OCI-LY7 (cell line): ENCODE measurements around the gene PILRA. TPM values are rescaled to one million over a fixed set of nuclear protein-coding genes. Genes with fewer than 3 reads are reported as not detected.

Source experiments
- BruUV-seq: library from RNA; stranded (reverse); fragments of 400-500 nt; replicated peaks from 2 replicates; lab custom pipeline; 2021; lab: Mats Ljungman, UMichigan
- CTCF ChIA-PET: fragments of 300-600 bp; sonication (Branson Sonifier 250); formaldehyde crosslinking; loops from one replicate; lab custom pipeline; 2022; ENCODE audit warnings: antibody characterized with exemption; ENCODE audit not compliant: unreplicated experiment; lab: Charles Lee
- POLR2A ChIA-PET: fragments of 300-600 bp; sonication (Branson Sonifier 250); formaldehyde crosslinking; loops from one replicate; lab custom pipeline; 2022; ENCODE audit warnings: antibody characterized with exemption; lab: Charles Lee
- DNase-seq: peaks from one replicate; pipeline ENCODE4 v3.0.0-alpha.2; 2015; ENCODE audit warnings: low spot score
- H2AFZ ChIP-seq: fragments of 200-600 bp; sonication (generic), shearing (Covaris generic); 2 replicates; pipeline ENCODE4 v1.6.1; 2014; ENCODE audit warnings: mild to moderate bottlenecking, antibody characterized with exemption, low read length, moderate library complexity
- H3K27ac ChIP-seq: fragments of 200-600 bp; sonication (generic); 2 replicates; pipeline ENCODE4 v1.5.1; 2014; ENCODE audit warnings: mixed run types, low read depth, mild to moderate bottlenecking, moderate library complexity, low read length, inconsistent platforms; ENCODE audit not compliant: poor library complexity, severe bottlenecking
- H3K36me3 ChIP-seq: fragments of 200-600 bp; sonication (generic); 2 replicates; pipeline ENCODE4 v1.6.1; 2014; ENCODE audit warnings: mild to moderate bottlenecking, antibody characterized with exemption, low read length, moderate library complexity, mixed read lengths; ENCODE audit not compliant: insufficient read depth
- H3K4me1 ChIP-seq: fragments of 200-600 bp; sonication (generic); 2 replicates; pipeline ENCODE4 v1.5.1; 2014; ENCODE audit warnings: mild to moderate bottlenecking, low read length; ENCODE audit not compliant: insufficient read depth, poor library complexity, severe bottlenecking
- H3K4me2 ChIP-seq: fragments of 200-600 bp; sonication (generic); 2 replicates; pipeline ENCODE4 v1.6.1; 2014; ENCODE audit warnings: mild to moderate bottlenecking, low read length
- H3K4me3 ChIP-seq: fragments of 200-600 bp; sonication (generic); 2 replicates; pipeline ENCODE4 v1.5.1; 2014; ENCODE audit warnings: mild to moderate bottlenecking, low read depth, low read length; ENCODE audit not compliant: poor library complexity, severe bottlenecking
- H3K79me2 ChIP-seq: fragments of 200-600 bp; sonication (generic); 2 replicates; pipeline ENCODE4 v1.6.1; 2016; ENCODE audit warnings: low read depth, mild to moderate bottlenecking, low read length, moderate library complexity, mixed read lengths; ENCODE audit not compliant: insufficient read depth
- H3K9me2 ChIP-seq: fragments of 200-600 bp; sonication (generic); 2 replicates; pipeline ENCODE4 v1.6.1; 2016; ENCODE audit warnings: mild to moderate bottlenecking, low read length, mixed read lengths; ENCODE audit not compliant: insufficient read depth
- H3K9me3 ChIP-seq: fragments of 200-600 bp; sonication (generic); 2 replicates; pipeline ENCODE4 v1.6.1; 2014; ENCODE audit warnings: mild to moderate bottlenecking, mixed run types, low read length, mixed read lengths
- H4K20me1 ChIP-seq: fragments of 200-600 bp; sonication (generic); 2 replicates; pipeline ENCODE4 v1.6.1; 2014; ENCODE audit warnings: mild to moderate bottlenecking, antibody characterized with exemption, low read length, moderate library complexity, mixed read lengths; ENCODE audit not compliant: insufficient read depth
- EZH2phosphoT487 ChIP-seq: fragments of 200-600 bp; sonication (generic); IDR thresholded peaks from 2 replicates; pipeline ENCODE4 v1.6.1; 2018; ENCODE audit warnings: low read depth, borderline replicate concordance, mild to moderate bottlenecking, mixed run types, antibody characterized with exemption, low read length, moderate library complexity, mixed read lengths
- intact Hi-C: fragments of 100-400 bp; cut with micrococcal nuclease; formaldehyde crosslinking; loops from one replicate; pipeline ENCODE4 v1.10.0; 2022; ENCODE audit not compliant: unreplicated experiment
- total RNA-seq, 2 experiments: library from RNA; depleted of rRNA in 1 of 2; stranded (reverse); fragments of >200 nt in 1 of 2; shearing (Covaris generic) in 1 of 2; gene quantifications; 2 replicates each; pipeline ENCODE4 v1.2.3, GENCODE V29; 2014 to 2022
- TF ChIP-seq, protein P1 (sequence below): fragments of 200-600 bp; sonication (generic); conservative IDR thresholded peaks from 2 replicates; pipeline ENCODE4 v1.5.1; 2014; ENCODE audit warnings: mild to moderate bottlenecking, antibody characterized with exemption, low read length, moderate library complexity, mixed read lengths

The PILRA gene
- total RNA-seq, 2 experiments from 2014 or later = 8.0 to 16.0 TPM

DNA sequence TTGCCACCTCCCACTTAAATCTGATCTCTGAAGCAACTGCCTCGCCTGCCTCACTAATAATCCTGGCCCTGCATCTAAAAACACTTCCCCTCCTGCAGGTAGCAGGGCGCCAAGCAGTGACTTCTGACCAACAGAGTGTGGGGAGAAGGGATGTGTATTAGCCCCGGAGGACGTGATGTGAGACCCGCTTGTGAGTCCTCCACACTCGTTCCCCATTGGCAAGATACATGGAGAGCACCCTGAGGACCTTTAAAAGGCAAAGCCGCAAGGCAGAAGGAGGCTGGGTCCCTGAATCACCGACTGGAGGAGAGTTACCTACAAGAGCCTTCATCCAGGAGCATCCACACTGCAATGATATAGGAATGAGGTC, 6.1 kb upstream of the PILRA start:
- H3K4me3 ChIP-seq = no peak overlapping the region
- no peak for DNase-seq
- no peaks in the 10 kb centered on the region for H3K9me2 ChIP-seq
- H3K9me3 ChIP-seq = no peaks in the 10 kb centered on the region
- H3K79me2 ChIP-seq = no peaks in the 10 kb centered on the region
- no peaks in the 10 kb centered on the region for H4K20me1 ChIP-seq
- H3K36me3 ChIP-seq = peaks cover 52% of the 10 kb centered on the region
- peak overlapping the region; percentile 93 for H3K27ac ChIP-seq
- intact Hi-C loops = no loop called here
- H3K4me2 ChIP-seq = no peak overlapping the region
- ChIA-PET CTCF (no interaction called here), POLR2A (interaction anchor here (0.8 kb wide), 1 partner anchor 221 kb away, joined by 3 read pairs; no protein-coding TSS in a partner anchor)
- no peak overlapping the region for H2AFZ ChIP-seq
- peaks cover 66% of the 10 kb centered on the region for H3K4me1 ChIP-seq
- no peak for TF ChIP-seq EZH2phosphoT487
- TF ChIP-seq, protein P1, sequence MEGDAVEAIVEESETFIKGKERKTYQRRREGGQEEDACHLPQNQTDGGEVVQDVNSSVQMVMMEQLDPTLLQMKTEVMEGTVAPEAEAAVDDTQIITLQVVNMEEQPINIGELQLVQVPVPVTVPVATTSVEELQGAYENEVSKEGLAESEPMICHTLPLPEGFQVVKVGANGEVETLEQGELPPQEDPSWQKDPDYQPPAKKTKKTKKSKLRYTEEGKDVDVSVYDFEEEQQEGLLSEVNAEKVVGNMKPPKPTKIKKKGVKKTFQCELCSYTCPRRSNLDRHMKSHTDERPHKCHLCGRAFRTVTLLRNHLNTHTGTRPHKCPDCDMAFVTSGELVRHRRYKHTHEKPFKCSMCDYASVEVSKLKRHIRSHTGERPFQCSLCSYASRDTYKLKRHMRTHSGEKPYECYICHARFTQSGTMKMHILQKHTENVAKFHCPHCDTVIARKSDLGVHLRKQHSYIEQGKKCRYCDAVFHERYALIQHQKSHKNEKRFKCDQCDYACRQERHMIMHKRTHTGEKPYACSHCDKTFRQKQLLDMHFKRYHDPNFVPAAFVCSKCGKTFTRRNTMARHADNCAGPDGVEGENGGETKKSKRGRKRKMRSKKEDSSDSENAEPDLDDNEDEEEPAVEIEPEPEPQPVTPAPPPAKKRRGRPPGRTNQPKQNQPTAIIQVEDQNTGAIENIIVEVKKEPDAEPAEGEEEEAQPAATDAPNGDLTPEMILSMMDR = no peak
- BruUV-seq = no TSS peak

DNA sequence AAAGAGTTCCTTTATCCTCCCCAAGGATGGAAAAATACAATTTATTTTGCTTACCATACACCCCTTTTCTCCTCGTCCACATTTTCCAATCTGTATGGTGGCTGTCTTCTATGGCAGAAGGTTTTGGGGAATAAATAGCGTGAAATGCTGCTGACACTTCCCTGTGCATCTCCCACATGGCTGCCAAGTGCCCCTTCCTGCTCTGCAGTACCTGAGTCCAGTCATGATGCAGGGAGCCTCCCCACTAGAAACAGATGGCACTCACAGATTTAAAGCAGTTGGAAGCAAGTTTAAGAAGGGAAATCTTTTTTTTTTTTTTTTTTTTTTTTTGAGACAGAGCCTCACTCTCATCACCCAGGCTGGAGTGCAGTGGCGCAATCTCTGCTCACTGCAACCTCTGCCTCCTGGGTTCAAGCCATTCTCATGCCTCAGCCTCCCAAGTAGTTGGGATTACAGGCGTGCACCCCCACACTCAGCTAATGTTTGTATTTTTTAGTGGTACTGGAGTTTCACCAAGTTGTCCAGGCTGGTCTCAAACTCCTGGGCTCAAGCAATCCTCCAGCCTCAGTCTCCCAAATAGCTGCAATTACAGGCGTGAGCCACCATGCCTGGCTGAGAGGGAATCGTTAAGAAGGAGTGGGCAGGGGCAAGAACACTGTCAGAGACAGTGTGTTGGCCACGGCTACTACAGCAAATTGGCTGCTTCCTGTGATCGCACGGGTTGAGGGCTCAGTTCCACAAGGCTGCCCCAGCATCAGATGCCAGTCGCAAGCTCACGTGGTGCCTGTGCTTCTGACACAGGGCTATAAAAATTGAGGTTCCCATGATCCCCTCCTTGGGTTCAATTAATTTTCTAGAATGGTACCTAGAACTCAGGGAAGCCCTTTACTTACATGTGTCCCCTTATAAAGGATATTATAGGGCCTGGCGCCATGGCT, 5.3 kb upstream of the PILRA start:
- TF ChIP-seq, protein P1 = no peak
- TF ChIP-seq EZH2phosphoT487 = no peak
- Histone ChIP-seq H4K20me1 (no peaks in the 10 kb centered on the region), H3K36me3 (peaks cover 45% of the 10 kb centered on the region), H3K4me1 (peaks cover 73% of the 10 kb centered on the region), H3K9me3 (no peaks in the 10 kb centered on the region), H3K9me2 (no peaks in the 10 kb centered on the region), H3K4me2 (peak overlapping the region; percentile 77; the same call in 1 of the 2 replicates), H3K27ac (peak overlapping the region; percentile 93), H2AFZ (no peak overlapping the region), H3K79me2 (no peaks in the 10 kb centered on the region), H3K4me3 (no peak overlapping the region)
- no TSS peak for BruUV-seq
- POLR2A ChIA-PET = interaction anchor here (1.2 to 1.7 kb wide), 2 partner anchors 55 to 60 kb away, joined by 3 to 4 read pairs; no protein-coding TSS in a partner anchor
- intact Hi-C loops = no loop called here
- DNase-seq = peak; percentile 57
- CTCF ChIA-PET = no interaction called here
